Panc1 (cell line): ENCODE data around the gene CREB5. TPM values are rescaled to one million over a fixed set of nuclear protein-coding genes. Genes with fewer than 3 reads are reported as not detected.

Experiments
- ATAC-seq: fragments of 200-7000 bp; cut with Tn5 transposase; 2 replicates; pipeline ENCODE4 v1.9.1; 2020; ENCODE audit warnings: mild to moderate bottlenecking, moderate library complexity
- BruUV-seq: library from RNA; stranded (reverse); fragments of 400-500 nt; replicated peaks from 2 replicates; lab custom pipeline; 2021; lab: Mats Ljungman, UMichigan
- CTCF ChIA-PET: fragments of 300-600 bp; sonication (Branson Sonifier 250); formaldehyde crosslinking; loops from one replicate; lab custom pipeline; 2022; ENCODE audit warnings: antibody characterized with exemption; lab: Charles Lee
- POLR2A ChIA-PET: fragments of 300-600 bp; sonication (Branson Sonifier 250); formaldehyde crosslinking; loops from one replicate; lab custom pipeline; 2022; ENCODE audit warnings: antibody characterized with exemption; lab: Charles Lee
- DNase-seq: peaks from one replicate; pipeline ENCODE4 v3.0.0-alpha.2; 2010; ENCODE audit warnings: low read depth, low spot score
- H3K27ac ChIP-seq: 2 replicates; pipeline ENCODE4 v1.5.1; 2011; ENCODE audit warnings: mild to moderate bottlenecking, low read length, inconsistent platforms
- H3K27me3 ChIP-seq: fragments of 200-500 bp; sonication (Bioruptor generic); 2 replicates; pipeline ENCODE4 v1.6.0; 2014; ENCODE audit warnings: low read length, inconsistent platforms; ENCODE audit not compliant: control insufficient read depth, insufficient read depth
- H3K36me3 ChIP-seq: fragments of 200-500 bp; sonication (Bioruptor generic); 2 replicates; pipeline ENCODE4 v1.5.1; 2014; ENCODE audit warnings: inconsistent platforms, mild to moderate bottlenecking, low read length, moderate library complexity; ENCODE audit not compliant: control insufficient read depth, insufficient read depth
- H3K4me1 ChIP-seq: 2 replicates; pipeline ENCODE4 v1.5.1; 2011; ENCODE audit warnings: inconsistent platforms, mild to moderate bottlenecking, low read length, moderate library complexity; ENCODE audit not compliant: control insufficient read depth, insufficient read depth
- H3K4me3 ChIP-seq, 2 experiments: 2 replicates each; pipeline ENCODE4 v1.5.1; 2011 to 2012; ENCODE audit warnings: low read depth in 2 of 2, low read length in 2 of 2, mild to moderate bottlenecking in 2 of 2, inconsistent platforms in 1 of 2, moderate library complexity in 1 of 2
- H3K9me3 ChIP-seq: fragments of 200-500 bp; sonication (Bioruptor generic); 2 replicates; pipeline ENCODE4 v1.5.1; 2014; ENCODE audit warnings: low read depth, mild to moderate bottlenecking, inconsistent platforms, low read length, moderate library complexity; ENCODE audit not compliant: control insufficient read depth, insufficient read depth
- POLR2AphosphoS5 ChIP-seq: IDR thresholded peaks from 2 replicates; pipeline ENCODE4 v1.6.1; 2012; ENCODE audit warnings: mild to moderate bottlenecking, low read depth, low read length, moderate library complexity
- SIN3A ChIP-seq: IDR thresholded peaks from 2 replicates; pipeline ENCODE4 v1.6.1; 2012; ENCODE audit warnings: low read depth, mild to moderate bottlenecking, low read length, moderate library complexity, borderline replicate concordance; ENCODE audit not compliant: insufficient read depth
- TCF7L2 ChIP-seq: IDR thresholded peaks from 2 replicates; pipeline ENCODE4 v1.6.1; 2011; ENCODE audit warnings: mild to moderate bottlenecking, low read depth, low read length, inconsistent platforms
- in situ Hi-C: cut with HindIII; loops from 2 replicates; pipeline ENCODE4 v1.10.0; 2016; ENCODE audit warnings: low sequenced_read_pairs, low pct_unique_long_range_greater_than_20kb
- intact Hi-C: fragments of 100-400 bp; cut with micrococcal nuclease; formaldehyde crosslinking; loops from one replicate; pipeline ENCODE4 v1.10.0; 2022; ENCODE audit not compliant: unreplicated experiment
- total RNA-seq: library from RNA; stranded (reverse); gene quantifications from one replicate; pipeline ENCODE4 v1.2.1, GENCODE V29; 2021; ENCODE audit not compliant: unreplicated experiment
- TF ChIP-seq, protein P1 (sequence below): fragments of 450-650 bp; IDR thresholded peaks from 2 replicates; pipeline ENCODE4 v1.5.1; 2017; ENCODE audit warnings: mild to moderate bottlenecking
- TF ChIP-seq, protein P2 (sequence below), 2 experiments: IDR thresholded peaks; 2 replicates each; pipeline ENCODE4 v1.6.1; 2011 to 2012; ENCODE audit warnings: low read depth in 2 of 2, control low read depth in 1 of 2, low read length in 1 of 2, mild to moderate bottlenecking in 1 of 2, moderate library complexity in 1 of 2; ENCODE audit not compliant: insufficient read depth in 1 of 2

CREB5 gene
- total RNA-seq, 1 experiment from 2014 or later, result 3.1 TPM

DNA sequence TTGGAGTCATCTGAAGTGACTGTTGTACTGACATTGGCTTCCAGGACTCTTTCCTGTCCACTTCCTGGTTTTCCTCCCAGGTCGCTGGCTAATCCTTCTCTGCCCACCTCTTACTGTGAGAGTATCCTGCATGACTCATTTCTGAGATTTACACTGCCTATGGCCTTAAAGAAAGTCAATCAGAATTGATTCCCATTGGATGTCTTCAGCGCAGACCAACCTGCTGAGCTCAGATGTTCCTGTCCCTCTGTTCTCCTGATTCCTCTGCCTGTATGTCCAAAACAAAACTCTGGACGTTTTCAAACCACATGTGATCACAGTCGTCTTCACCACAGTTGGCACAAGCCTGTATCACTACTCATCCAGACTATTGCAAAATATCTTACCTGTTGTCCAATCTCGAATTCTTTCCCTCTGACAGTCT is 262.1 kb downstream of the CREB5 start:
- Histone ChIP-seq H3K36me3 (no peaks in the 10 kb centered on the region), H3K4me3 (no peak overlapping the region), H3K27ac (no peak overlapping the region), H3K4me1 (no peaks in the 10 kb centered on the region), H3K9me3 (no peaks in the 10 kb centered on the region), H3K27me3 (no peaks in the 10 kb centered on the region)
- ChIA-PET CTCF (no interaction called here), POLR2A (no interaction called here)
- DNase-seq, result no peak
- in situ Hi-C loops, result no loop called here
- no TSS peak for BruUV-seq
- TF ChIP-seq SIN3A (no peak), TCF7L2 (no peak), POLR2AphosphoS5 (no peak)
- TF ChIP-seq, protein P1, sequence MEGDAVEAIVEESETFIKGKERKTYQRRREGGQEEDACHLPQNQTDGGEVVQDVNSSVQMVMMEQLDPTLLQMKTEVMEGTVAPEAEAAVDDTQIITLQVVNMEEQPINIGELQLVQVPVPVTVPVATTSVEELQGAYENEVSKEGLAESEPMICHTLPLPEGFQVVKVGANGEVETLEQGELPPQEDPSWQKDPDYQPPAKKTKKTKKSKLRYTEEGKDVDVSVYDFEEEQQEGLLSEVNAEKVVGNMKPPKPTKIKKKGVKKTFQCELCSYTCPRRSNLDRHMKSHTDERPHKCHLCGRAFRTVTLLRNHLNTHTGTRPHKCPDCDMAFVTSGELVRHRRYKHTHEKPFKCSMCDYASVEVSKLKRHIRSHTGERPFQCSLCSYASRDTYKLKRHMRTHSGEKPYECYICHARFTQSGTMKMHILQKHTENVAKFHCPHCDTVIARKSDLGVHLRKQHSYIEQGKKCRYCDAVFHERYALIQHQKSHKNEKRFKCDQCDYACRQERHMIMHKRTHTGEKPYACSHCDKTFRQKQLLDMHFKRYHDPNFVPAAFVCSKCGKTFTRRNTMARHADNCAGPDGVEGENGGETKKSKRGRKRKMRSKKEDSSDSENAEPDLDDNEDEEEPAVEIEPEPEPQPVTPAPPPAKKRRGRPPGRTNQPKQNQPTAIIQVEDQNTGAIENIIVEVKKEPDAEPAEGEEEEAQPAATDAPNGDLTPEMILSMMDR, result no peak
- TF ChIP-seq, protein P2, sequence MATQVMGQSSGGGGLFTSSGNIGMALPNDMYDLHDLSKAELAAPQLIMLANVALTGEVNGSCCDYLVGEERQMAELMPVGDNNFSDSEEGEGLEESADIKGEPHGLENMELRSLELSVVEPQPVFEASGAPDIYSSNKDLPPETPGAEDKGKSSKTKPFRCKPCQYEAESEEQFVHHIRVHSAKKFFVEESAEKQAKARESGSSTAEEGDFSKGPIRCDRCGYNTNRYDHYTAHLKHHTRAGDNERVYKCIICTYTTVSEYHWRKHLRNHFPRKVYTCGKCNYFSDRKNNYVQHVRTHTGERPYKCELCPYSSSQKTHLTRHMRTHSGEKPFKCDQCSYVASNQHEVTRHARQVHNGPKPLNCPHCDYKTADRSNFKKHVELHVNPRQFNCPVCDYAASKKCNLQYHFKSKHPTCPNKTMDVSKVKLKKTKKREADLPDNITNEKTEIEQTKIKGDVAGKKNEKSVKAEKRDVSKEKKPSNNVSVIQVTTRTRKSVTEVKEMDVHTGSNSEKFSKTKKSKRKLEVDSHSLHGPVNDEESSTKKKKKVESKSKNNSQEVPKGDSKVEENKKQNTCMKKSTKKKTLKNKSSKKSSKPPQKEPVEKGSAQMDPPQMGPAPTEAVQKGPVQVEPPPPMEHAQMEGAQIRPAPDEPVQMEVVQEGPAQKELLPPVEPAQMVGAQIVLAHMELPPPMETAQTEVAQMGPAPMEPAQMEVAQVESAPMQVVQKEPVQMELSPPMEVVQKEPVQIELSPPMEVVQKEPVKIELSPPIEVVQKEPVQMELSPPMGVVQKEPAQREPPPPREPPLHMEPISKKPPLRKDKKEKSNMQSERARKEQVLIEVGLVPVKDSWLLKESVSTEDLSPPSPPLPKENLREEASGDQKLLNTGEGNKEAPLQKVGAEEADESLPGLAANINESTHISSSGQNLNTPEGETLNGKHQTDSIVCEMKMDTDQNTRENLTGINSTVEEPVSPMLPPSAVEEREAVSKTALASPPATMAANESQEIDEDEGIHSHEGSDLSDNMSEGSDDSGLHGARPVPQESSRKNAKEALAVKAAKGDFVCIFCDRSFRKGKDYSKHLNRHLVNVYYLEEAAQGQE (IDR thresholded peaks at IDR 0.05; ENCODE audit: insufficient read depth in 1 of 2, low read depth in 2 of 2, low read length in 1 of 2), result no peak
- intact Hi-C loops, result no loop called here
- ATAC-seq, result no peak

DNA sequence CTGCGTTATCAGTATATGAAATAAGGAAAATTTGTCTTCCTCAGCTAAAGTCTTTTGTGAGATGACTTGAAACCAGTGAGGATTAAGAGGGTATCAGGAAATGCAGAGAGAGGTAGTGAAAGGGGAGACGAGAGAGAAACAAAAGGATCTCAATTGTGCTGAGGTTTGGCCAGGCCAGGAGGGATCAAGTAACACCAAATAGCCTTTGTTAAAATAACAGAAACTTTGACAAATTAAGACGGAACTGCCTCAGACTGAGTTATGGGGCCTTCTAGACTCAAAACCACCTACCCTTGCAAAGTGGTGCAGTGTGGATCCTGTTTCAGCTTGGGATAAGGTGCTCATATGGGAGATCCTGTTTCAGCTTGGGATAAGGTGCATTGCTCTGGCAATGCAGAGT is 263.1 kb downstream of the CREB5 start:
- Histone ChIP-seq H3K36me3 (no peaks in the 10 kb centered on the region), H3K4me3 (no peak overlapping the region), H3K27me3 (no peaks in the 10 kb centered on the region), H3K4me1 (no peaks in the 10 kb centered on the region), H3K9me3 (no peaks in the 10 kb centered on the region), H3K27ac (no peak overlapping the region)
- BruUV-seq, result no TSS peak
- TF ChIP-seq, protein P2 (IDR thresholded peaks at IDR 0.05; ENCODE audit: insufficient read depth in 1 of 2, low read depth in 2 of 2, low read length in 1 of 2), result no peak
- intact Hi-C loops, result no loop called here
- in situ Hi-C loops, result no loop called here
- ChIA-PET CTCF (no interaction called here), POLR2A (interaction anchor here (0.6 kb wide), 1 partner anchor 18 kb away, joined by 6 read pairs; no protein-coding TSS in a partner anchor)
- DNase-seq (no peak), ATAC-seq (no peak)
